SK-N-SH (cell line): ENCODE data around the gene PRPF40B. TPM values are rescaled to one million over a fixed set of nuclear protein-coding genes. Genes with fewer than 3 reads are reported as not detected.

Experiments used
- CTCF ChIA-PET: fragments of 300-600, 350-600 bp; formaldehyde crosslinking; extraction: SDS; loops from one replicate; lab custom pipeline; 2021; lab: Yijun Ruan, JAX
- POLR2A ChIA-PET: fragments of 350-600 bp; sonication (Branson Sonifier 250); formaldehyde crosslinking; extraction: SDS; loops from one replicate; lab custom pipeline; 2020; ENCODE audit warnings: antibody characterized with exemption, inconsistent platforms; lab: Yijun Ruan, JAX
- DNase-seq: peaks from one replicate; pipeline ENCODE4 v3.0.0; 2012
- H2AFZ ChIP-seq: fragments of 200-600 bp; sonication (generic); 2 replicates; pipeline ENCODE4 v1.8.1; 2016; ENCODE audit warnings: antibody characterized with exemption, mild to moderate bottlenecking, low read depth
- H3F3A ChIP-seq: fragments of 200-600 bp; sonication (generic); replicated peaks from 2 replicates; pipeline ENCODE3; 2016; ENCODE audit warnings: antibody characterized with exemption, mild to moderate bottlenecking; ENCODE audit not compliant: insufficient read depth
- H3K27ac ChIP-seq, 2 experiments: fragments of 200-500 bp in 1 of 2; fragments of 200-600 bp in 1 of 2; sonication (Bioruptor generic) in 1 of 2; sonication (generic), shearing (Covaris generic) in 1 of 2; 2 replicates each; pipeline versions ENCODE4 v1.5.1 to v1.6.1; 2014 to 2016; ENCODE audit warnings: low read depth in 2 of 2, inconsistent platforms in 1 of 2, low read length in 1 of 2, mild to moderate bottlenecking in 1 of 2, mixed read lengths in 1 of 2
- H3K27me3 ChIP-seq: fragments of 200-600 bp; sonication (generic), shearing (Covaris generic); 2 replicates; pipeline ENCODE4 v1.6.1; 2016; ENCODE audit warnings: mixed run types; ENCODE audit not compliant: insufficient read depth
- H3K36me3 ChIP-seq, 2 experiments: fragments of 200-500 bp in 1 of 2; fragments of 200-600 bp in 1 of 2; sonication (Bioruptor generic) in 1 of 2; sonication (generic) in 1 of 2; replicated peaks in 1 of 2; 2 replicates each; pipeline versions ENCODE3 to v1.5.1; 2014 to 2016; ENCODE audit warnings: low read length in 1 of 2, mild to moderate bottlenecking in 1 of 2; ENCODE audit not compliant: insufficient read depth in 2 of 2, control insufficient read depth in 1 of 2
- H3K4me1 ChIP-seq, 2 experiments: fragments of 200-500 bp in 1 of 2; fragments of 200-600 bp in 1 of 2; sonication (Bioruptor generic) in 1 of 2; sonication (generic), shearing (Covaris generic) in 1 of 2; 2 replicates each; pipeline versions ENCODE4 v1.5.1 to v1.6.1; 2014 to 2016; ENCODE audit warnings: low read depth in 1 of 2, low read length in 1 of 2, mixed run types in 1 of 2; ENCODE audit not compliant: insufficient read depth in 2 of 2, control insufficient read depth in 1 of 2
- H3K4me2 ChIP-seq: fragments of 200-600 bp; sonication (generic), shearing (Covaris generic); 2 replicates; pipeline ENCODE4 v1.6.1; 2017; ENCODE audit warnings: mixed run types
- H3K4me3 ChIP-seq, 2 experiments: fragments of 200-500 bp in 1 of 2; fragments of 200-600 bp in 1 of 2; sonication (Bioruptor generic) in 1 of 2; sonication (generic), shearing (Covaris generic) in 1 of 2; 2 replicates each; pipeline versions ENCODE4 v1.5.1 to v1.8.1; 2014 to 2016; ENCODE audit warnings: low read depth in 2 of 2, inconsistent platforms in 1 of 2, low read length in 1 of 2, mild to moderate bottlenecking in 1 of 2, mixed read lengths in 1 of 2, moderate library complexity in 1 of 2
- H3K79me2 ChIP-seq: fragments of 200-600 bp; sonication (generic); 2 replicates; pipeline ENCODE4 v1.8.1; 2017; ENCODE audit warnings: mild to moderate bottlenecking; ENCODE audit not compliant: insufficient read depth
- H3K9ac ChIP-seq: fragments of 200-600 bp; sonication (generic); 2 replicates; pipeline ENCODE4 v1.6.1; 2017; ENCODE audit warnings: mixed run types
- H3K9me2 ChIP-seq: fragments of 200-600 bp; sonication (generic); 2 replicates; pipeline ENCODE4 v1.6.1; 2017; ENCODE audit warnings: mixed run types
- H3K9me3 ChIP-seq: fragments of 200-600 bp; sonication (generic); 2 replicates; pipeline ENCODE4 v1.6.1; 2017; ENCODE audit warnings: mixed run types, mild to moderate bottlenecking, moderate library complexity
- H4K20me1 ChIP-seq: fragments of 200-600 bp; sonication (generic); 2 replicates; pipeline ENCODE4 v1.6.1; 2017; ENCODE audit warnings: mild to moderate bottlenecking, mixed run types; ENCODE audit not compliant: insufficient read depth
- CHD2 ChIP-seq: fragments of 150-350 bp; IDR thresholded peaks from 2 replicates; pipeline ENCODE4 v1.6.1; 2018; ENCODE audit warnings: low read length; ENCODE audit not compliant: partially characterized antibody
- CTCF ChIP-seq: fragments of 200-600 bp; sonication (generic); IDR thresholded peaks from 2 replicates; pipeline ENCODE4 v1.6.1; 2017; ENCODE audit warnings: antibody characterized with exemption, mild to moderate bottlenecking, moderate library complexity
- FOXJ3 ChIP-seq: sonication (generic); formaldehyde crosslinking; IDR thresholded peaks from 2 replicates; pipeline ENCODE4 v1.5.1; 2020; ENCODE audit warnings: mild to moderate bottlenecking, missing genetic modification reagents
- GABPA ChIP-seq: IDR thresholded peaks from 2 replicates; pipeline ENCODE4 v1.4.0; 2012; ENCODE audit warnings: low read depth, mild to moderate bottlenecking
- IRF3 ChIP-seq: fragments of 150-350 bp; IDR thresholded peaks from 2 replicates; pipeline ENCODE4 v1.6.1; 2016; ENCODE audit warnings: mild to moderate bottlenecking, low read depth, low read length
- NRF1 ChIP-seq: IDR thresholded peaks from 2 replicates; pipeline ENCODE4 v1.6.1; 2012; ENCODE audit warnings: low read depth, mild to moderate bottlenecking, low read length
- PBX3 ChIP-seq: IDR thresholded peaks from 2 replicates; pipeline ENCODE4; 2012
- POLR2AphosphoS5 ChIP-seq: IDR thresholded peaks from 2 replicates; pipeline ENCODE4 v1.6.1; 2012; ENCODE audit warnings: low read depth, low read length
- RAD21 ChIP-seq: IDR thresholded peaks from 2 replicates; pipeline ENCODE4 v1.6.1; 2012; ENCODE audit warnings: mild to moderate bottlenecking, low read length
- RXRA ChIP-seq: IDR thresholded peaks from 2 replicates; pipeline ENCODE4 v1.4.0; 2012; ENCODE audit warnings: low read depth, mild to moderate bottlenecking, borderline replicate concordance
- SMC3 ChIP-seq: IDR thresholded peaks from 2 replicates; pipeline ENCODE4 v1.6.1; 2012; ENCODE audit warnings: low read depth, low read length, improper control_type of control experiment
- TCF12 ChIP-seq: IDR thresholded peaks from 2 replicates; pipeline ENCODE4 v1.4.0; 2012
- USF1 ChIP-seq: IDR thresholded peaks from 2 replicates; pipeline ENCODE4 v1.4.0; 2012; ENCODE audit warnings: low read depth, borderline replicate concordance
- USF2 ChIP-seq: fragments of 150-350 bp; IDR thresholded peaks from 2 replicates; pipeline ENCODE4 v1.6.1; 2017; ENCODE audit warnings: antibody characterized with exemption, low read length, low read depth, borderline replicate concordance
- YY1 ChIP-seq: IDR thresholded peaks from 2 replicates; pipeline ENCODE4 v1.4.0; 2012; ENCODE audit warnings: low read depth, mild to moderate bottlenecking
- polyA plus RNA-seq, 3 experiments: library from polyadenylated mRNA; depleted of rRNA; stranded (reverse); fragments of >200 nt; gene quantifications; 2 replicates each; pipeline ENCODE4 v1.2.3, GENCODE V29; 2012

The PRPF40B gene
- polyA plus RNA-seq, 1 of the 3 experiments (the other 2 are of a cell fraction), result 27.0 TPM

GRCh38 chr12:49689785-49690184 is 66.4 kb downstream of the PRPF40B start:
- no peaks in the 10 kb centered on the region for H3K36me3 ChIP-seq
- no peak overlapping the region for H3K4me2 ChIP-seq
- H3K27ac ChIP-seq, result no peak overlapping the region
- peaks cover 98% of the 10 kb centered on the region for H3K79me2 ChIP-seq
- H3K9ac ChIP-seq, result no peak overlapping the region
- no peak for DNase-seq
- no peaks in the 10 kb centered on the region for H3K27me3 ChIP-seq
- peaks cover 55% of the 10 kb centered on the region for H4K20me1 ChIP-seq
- H3K9me2 ChIP-seq, result no peaks in the 10 kb centered on the region
- no peaks in the 10 kb centered on the region for H3F3A ChIP-seq
- no peak overlapping the region for H2AFZ ChIP-seq
- ChIA-PET POLR2A (interaction anchor here (1.4 kb wide), 1 partner anchor 16 kb away, joined by 7 read pairs; no protein-coding TSS in a partner anchor), CTCF (interaction anchor here (1.0 to 2.9 kb wide), 4 partner anchors 13 to 331 kb away, joined by 3 to 11 read pairs (median 5); no protein-coding TSS in a partner anchor)
- H3K4me1 ChIP-seq, result peaks cover 0 to 3% of the 10 kb centered on the region in 2 experiments; a peak in 2 of 4 replicates
- TF ChIP-seq IRF3 (no peak), RAD21 (no peak), RXRA (no peak), NRF1 (no peak), USF1 (no peak), FOXJ3 (CRISPR knock-in tag) (no peak), POLR2AphosphoS5 (no peak), YY1 (no peak), PBX3 (no peak), CTCF (no peak), TCF12 (no peak), SMC3 (no peak), CHD2 (no peak), GABPA (no peak), USF2 (no peak)
- H3K4me3 ChIP-seq, result no peak overlapping the region
- H3K9me3 ChIP-seq, result no peaks in the 10 kb centered on the region
